HCT116 (cell line): ENCODE results near the gene TMEM119. TPM values are rescaled to one million over a fixed set of nuclear protein-coding genes. Genes with fewer than 3 reads are reported as not detected.
A peak's percentile ranks its signal among the peaks of the same experiment; 100 is the strongest.

Experiments used
- ATAC-seq: fragments of 200-7000 bp; cut with Tn5 transposase; 2 replicates; pipeline ENCODE4 v1.9.1; 2020; ENCODE audit warnings: mild to moderate bottlenecking, moderate library complexity
- Bru-seq: library from RNA; stranded (reverse); fragments of 400-500 nt; gene quantifications from one replicate; lab custom pipeline; 2021; lab: Mats Ljungman, UMichigan
- BruChase-seq, 2 experiments: library from RNA; stranded (reverse); fragments of 400-500 nt; gene quantifications; one replicate each; lab custom pipeline; 2021; lab: Mats Ljungman, UMichigan
- BruUV-seq: library from RNA; stranded (reverse); fragments of 400-500 nt; replicated peaks from 2 replicates; lab custom pipeline; 2021; lab: Mats Ljungman, UMichigan
- CTCF ChIA-PET: fragments of 300-600 bp; sonication (Branson Sonifier 250); formaldehyde crosslinking; loops from one replicate; lab custom pipeline; 2021; ENCODE audit warnings: antibody characterized with exemption; lab: Charles Lee
- POLR2A ChIA-PET: fragments of 300-600, 350-600 bp; sonication (Branson Sonifier 250); formaldehyde crosslinking; loops from one replicate; lab custom pipeline; 2021; ENCODE audit warnings: antibody characterized with exemption; lab: Charles Lee
- RAD21 ChIA-PET, 2 experiments: fragments of 300-600 bp; sonication (Branson Sonifier 250); formaldehyde crosslinking; loops; one replicate each; lab custom pipeline; 2023; ENCODE audit warnings: low total read pairs in 2 of 2; ENCODE audit not compliant: uncharacterized antibody in 2 of 2, unreplicated experiment in 2 of 2, low non-redundant PET in 1 of 2; lab: Charles Lee
- DNase-seq: peaks from one replicate; pipeline ENCODE4 v3.0.0-alpha.2; 2010; ENCODE audit warnings: low read depth, low spot score
- H2AFZ ChIP-seq: fragments of 200-600 bp; shearing (Covaris generic), sonication (generic); 2 replicates; pipeline ENCODE4 v1.6.1; 2017; ENCODE audit warnings: low read depth, mixed run types, mixed read lengths, antibody characterized with exemption, low read length; ENCODE audit not compliant: poor library complexity, severe bottlenecking
- H3K27ac ChIP-seq: 2 replicates; pipeline ENCODE4 v1.5.1; 2012; ENCODE audit warnings: low read depth, low read length
- H3K27me3 ChIP-seq: fragments of 200-600 bp; sonication (generic); 2 replicates; pipeline ENCODE4 v1.6.1; 2016; ENCODE audit warnings: mixed run types, low read length, mixed read lengths; ENCODE audit not compliant: insufficient read depth
- H3K36me3 ChIP-seq, 2 experiments: fragments of 200-500 bp in 1 of 2; fragments of 200-600 bp in 1 of 2; sonication (Bioruptor generic) in 1 of 2; sonication (generic) in 1 of 2; 2 replicates each; pipeline versions ENCODE4 v1.5.1 to v1.6.1; 2014 to 2016; ENCODE audit warnings: low read length in 2 of 2, inconsistent platforms in 1 of 2, mixed read lengths in 1 of 2, mixed run types in 1 of 2; ENCODE audit not compliant: insufficient read depth in 2 of 2, control insufficient read depth in 1 of 2
- H3K4me1 ChIP-seq, 2 experiments: fragments of 200-600 bp in 1 of 2; sonication (generic) in 1 of 2; 2 replicates each; pipeline versions ENCODE4 v1.5.1 to v1.6.1; 2012 to 2017; ENCODE audit warnings: low read length in 2 of 2, inconsistent platforms in 1 of 2, mild to moderate bottlenecking in 1 of 2, mixed read lengths in 1 of 2, mixed run types in 1 of 2, moderate library complexity in 1 of 2; ENCODE audit not compliant: insufficient read depth in 2 of 2, control insufficient read depth in 1 of 2
- H3K4me2 ChIP-seq: fragments of 200-600 bp; sonication (generic); 2 replicates; pipeline ENCODE4 v1.6.1; 2017; ENCODE audit warnings: mixed run types, low read length, mixed read lengths
- H3K4me3 ChIP-seq, 2 experiments: fragments of 200-600 bp in 1 of 2; sonication (generic) in 1 of 2; replicated peaks in 1 of 2; 2 replicates each; pipeline ENCODE4 v1.5.1; 2011 to 2016; ENCODE audit warnings: low read length in 2 of 2, control low read depth in 1 of 2, low read depth in 1 of 2, mild to moderate bottlenecking in 1 of 2, mixed read lengths in 1 of 2, mixed run types in 1 of 2
- H3K79me2 ChIP-seq: fragments of 200-600 bp; sonication (generic); 2 replicates; pipeline ENCODE4 v1.6.1; 2017; ENCODE audit warnings: mild to moderate bottlenecking, mixed run types, low read length, moderate library complexity, mixed read lengths; ENCODE audit not compliant: insufficient read depth
- H3K9ac ChIP-seq: fragments of 200-600 bp; sonication (generic); 2 replicates; pipeline ENCODE4 v1.6.1; 2016; ENCODE audit warnings: low read length, mixed read lengths
- H3K9me2 ChIP-seq: fragments of 200-600 bp; sonication (generic), shearing (Covaris generic); 2 replicates; pipeline ENCODE4 v1.6.1; 2017; ENCODE audit warnings: mixed run types, mild to moderate bottlenecking, moderate library complexity; ENCODE audit not compliant: insufficient read depth
- H3K9me3 ChIP-seq, 2 experiments: fragments of 200-500 bp in 1 of 2; fragments of 200-600 bp in 1 of 2; sonication (Bioruptor generic) in 1 of 2; sonication (generic) in 1 of 2; 2 replicates each; pipeline ENCODE4 v1.6.1; 2014 to 2017; ENCODE audit warnings: low read length in 2 of 2, mixed read lengths in 2 of 2, inconsistent platforms in 1 of 2, low read depth in 1 of 2, mild to moderate bottlenecking in 1 of 2, mixed run types in 1 of 2, moderate library complexity in 1 of 2; ENCODE audit not compliant: control insufficient read depth in 1 of 2, insufficient read depth in 1 of 2
- H4K20me1 ChIP-seq: fragments of 200-600 bp; sonication (generic), shearing (Covaris generic); 2 replicates; pipeline ENCODE4 v1.6.1; 2017; ENCODE audit warnings: mixed run types, mild to moderate bottlenecking, moderate library complexity; ENCODE audit not compliant: insufficient read depth
- CBX3 ChIP-seq: IDR thresholded peaks from 2 replicates; pipeline ENCODE4 v1.6.1; 2012; ENCODE audit warnings: low read depth
- ELF1 ChIP-seq: IDR thresholded peaks from 2 replicates; pipeline ENCODE4 v1.6.1; 2012; ENCODE audit warnings: low read depth, borderline replicate concordance
- FOSL1 ChIP-seq: IDR thresholded peaks from 2 replicates; pipeline ENCODE4 v1.6.1; 2012; ENCODE audit warnings: low read depth
- JUND ChIP-seq: IDR thresholded peaks from 2 replicates; pipeline ENCODE4 v1.6.1; 2012
- POLR2A ChIP-seq: IDR thresholded peaks from 2 replicates; pipeline ENCODE4 v1.7.0; 2011; ENCODE audit warnings: borderline replicate concordance; ENCODE audit not compliant: insufficient read depth, insufficient read length; ENCODE audit errors: extremely low read depth
- POLR2AphosphoS5 ChIP-seq: IDR thresholded peaks from 2 replicates; pipeline ENCODE4 v1.6.1; 2011; ENCODE audit warnings: mild to moderate bottlenecking, low read depth, low read length, moderate library complexity
- RAD21 ChIP-seq: IDR thresholded peaks from 2 replicates; pipeline ENCODE4 v1.6.1; 2012; ENCODE audit warnings: low read depth, mild to moderate bottlenecking
- SIN3A ChIP-seq: IDR thresholded peaks from 2 replicates; pipeline ENCODE4 v1.6.1; 2012; ENCODE audit warnings: low read depth
- SRF ChIP-seq: IDR thresholded peaks from 2 replicates; pipeline ENCODE4 v1.6.1; 2012; ENCODE audit warnings: low read depth
- ZNF274 ChIP-seq: fragments of 200-500 bp; sonication (Bioruptor generic); IDR thresholded peaks from 2 replicates; pipeline ENCODE4 v1.6.1; 2014; ENCODE audit warnings: mild to moderate bottlenecking, low read depth, low read length, inconsistent platforms
- intact Hi-C: fragments of 100-400 bp; cut with micrococcal nuclease; formaldehyde crosslinking; loops from 2 replicates; pipeline ENCODE4 v1.10.0; 2022
- long read RNA-seq: library from polyadenylated mRNA; unstranded; transcript quantifications from one replicate; pipeline ENCODE4 v2.0.0, GENCODE V29; 2021; ENCODE audit not compliant: unreplicated experiment
- polyA plus RNA-seq: library from polyadenylated mRNA; unstranded; fragments of >200 nt; gene quantifications from 2 replicates; pipeline ENCODE4 v1.2.1, GENCODE V29; 2012; ENCODE audit warnings: missing spikeins
- total RNA-seq: library from RNA; stranded (reverse); gene quantifications from one replicate; pipeline ENCODE4 v1.2.1, GENCODE V29; 2021; ENCODE audit not compliant: unreplicated experiment
- TF ChIP-seq, protein P1 (sequence below): IDR thresholded peaks from 2 replicates; pipeline ENCODE4 v1.6.1; 2012; ENCODE audit warnings: low read depth
- TF ChIP-seq, protein P2 (sequence below): IDR thresholded peaks from 2 replicates; pipeline ENCODE4 v1.6.1; 2011; ENCODE audit warnings: mild to moderate bottlenecking, low read length, moderate library complexity; ENCODE audit not compliant: insufficient replicate concordance; ENCODE audit errors: extremely low read depth
- TF ChIP-seq, protein P3 (sequence below): IDR thresholded peaks from 2 replicates; pipeline ENCODE4 v1.6.1; 2012
- TF ChIP-seq, protein P4 (sequence below): IDR thresholded peaks from 2 replicates; pipeline ENCODE4 v1.6.1; 2012

Gene TMEM119, protein sequence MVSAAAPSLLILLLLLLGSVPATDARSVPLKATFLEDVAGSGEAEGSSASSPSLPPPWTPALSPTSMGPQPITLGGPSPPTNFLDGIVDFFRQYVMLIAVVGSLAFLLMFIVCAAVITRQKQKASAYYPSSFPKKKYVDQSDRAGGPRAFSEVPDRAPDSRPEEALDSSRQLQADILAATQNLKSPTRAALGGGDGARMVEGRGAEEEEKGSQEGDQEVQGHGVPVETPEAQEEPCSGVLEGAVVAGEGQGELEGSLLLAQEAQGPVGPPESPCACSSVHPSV
- total RNA-seq (not detected), Bru-seq, nascent RNA (percentile 8 among the genes with signal in this experiment), BruChase-seq, experiment 1, labeled RNA remaining after a 6-hour chase (percentile 23 among the genes with signal in this experiment), BruChase-seq, experiment 2, labeled RNA remaining after a 2-hour chase (percentile 8 among the genes with signal in this experiment)
- polyA plus RNA-seq = not detected in 2 replicates
- long read RNA-seq = 0 reads

DNA sequence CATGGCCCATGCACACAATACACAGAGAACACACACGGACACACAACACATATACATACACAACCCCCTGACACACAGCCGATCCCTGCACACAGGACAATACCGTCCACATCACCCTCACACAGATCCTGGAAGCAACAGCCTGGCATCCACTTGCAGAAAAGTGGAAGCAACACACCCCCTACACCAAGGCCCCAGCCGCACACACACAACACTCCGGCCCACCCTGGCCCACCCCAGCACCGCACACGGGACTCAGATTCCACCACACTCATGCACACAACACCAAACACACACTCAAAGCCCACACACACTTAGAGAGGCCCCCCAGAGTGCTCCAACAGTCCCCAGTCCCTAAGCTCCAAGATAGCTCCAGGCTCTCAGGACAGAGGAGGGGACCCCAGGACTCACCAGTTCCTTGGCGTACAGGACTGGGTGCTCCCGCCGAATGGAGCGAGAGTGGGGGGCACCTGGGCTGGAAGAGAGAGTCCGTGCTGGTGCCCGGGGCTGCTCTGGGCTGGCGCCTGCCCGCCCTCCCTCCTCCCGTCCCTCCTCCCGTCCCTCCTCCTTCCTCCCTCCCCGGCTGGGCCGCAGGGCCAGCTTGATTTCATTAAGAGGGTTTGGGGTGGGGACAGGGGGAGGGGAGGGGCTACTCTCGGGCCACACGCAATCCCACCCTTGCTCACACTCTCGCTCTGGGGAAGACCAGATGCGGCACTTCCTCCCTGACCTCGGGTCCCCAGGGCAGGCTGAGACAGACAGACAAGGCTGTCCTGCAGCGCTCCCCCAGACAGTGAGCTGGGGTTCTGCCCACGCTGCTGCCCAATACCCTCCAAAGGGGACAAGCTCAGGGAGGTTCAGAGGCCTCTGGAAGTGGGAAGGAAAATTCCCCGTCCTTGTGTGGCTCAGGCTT, at the start of gene TMEM119:
TMEM119 (minus strand) TSS at position 526 of the 913 bp plus-strand sequence. CDS start 5,701 bp downstream, outside the sequence.
- no peak for DNase-seq
- H2AFZ ChIP-seq = no peak within 1 kb of the TSS
- no peaks in the 10 kb centered on the region for H3K36me3 ChIP-seq
- intact Hi-C loops = no loop called here
- no peaks in the 10 kb centered on the region for H3K27me3 ChIP-seq
- no TSS peak for BruUV-seq
- TF ChIP-seq, protein P1, sequence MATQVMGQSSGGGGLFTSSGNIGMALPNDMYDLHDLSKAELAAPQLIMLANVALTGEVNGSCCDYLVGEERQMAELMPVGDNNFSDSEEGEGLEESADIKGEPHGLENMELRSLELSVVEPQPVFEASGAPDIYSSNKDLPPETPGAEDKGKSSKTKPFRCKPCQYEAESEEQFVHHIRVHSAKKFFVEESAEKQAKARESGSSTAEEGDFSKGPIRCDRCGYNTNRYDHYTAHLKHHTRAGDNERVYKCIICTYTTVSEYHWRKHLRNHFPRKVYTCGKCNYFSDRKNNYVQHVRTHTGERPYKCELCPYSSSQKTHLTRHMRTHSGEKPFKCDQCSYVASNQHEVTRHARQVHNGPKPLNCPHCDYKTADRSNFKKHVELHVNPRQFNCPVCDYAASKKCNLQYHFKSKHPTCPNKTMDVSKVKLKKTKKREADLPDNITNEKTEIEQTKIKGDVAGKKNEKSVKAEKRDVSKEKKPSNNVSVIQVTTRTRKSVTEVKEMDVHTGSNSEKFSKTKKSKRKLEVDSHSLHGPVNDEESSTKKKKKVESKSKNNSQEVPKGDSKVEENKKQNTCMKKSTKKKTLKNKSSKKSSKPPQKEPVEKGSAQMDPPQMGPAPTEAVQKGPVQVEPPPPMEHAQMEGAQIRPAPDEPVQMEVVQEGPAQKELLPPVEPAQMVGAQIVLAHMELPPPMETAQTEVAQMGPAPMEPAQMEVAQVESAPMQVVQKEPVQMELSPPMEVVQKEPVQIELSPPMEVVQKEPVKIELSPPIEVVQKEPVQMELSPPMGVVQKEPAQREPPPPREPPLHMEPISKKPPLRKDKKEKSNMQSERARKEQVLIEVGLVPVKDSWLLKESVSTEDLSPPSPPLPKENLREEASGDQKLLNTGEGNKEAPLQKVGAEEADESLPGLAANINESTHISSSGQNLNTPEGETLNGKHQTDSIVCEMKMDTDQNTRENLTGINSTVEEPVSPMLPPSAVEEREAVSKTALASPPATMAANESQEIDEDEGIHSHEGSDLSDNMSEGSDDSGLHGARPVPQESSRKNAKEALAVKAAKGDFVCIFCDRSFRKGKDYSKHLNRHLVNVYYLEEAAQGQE = no peak
- TF ChIP-seq, protein P2, sequence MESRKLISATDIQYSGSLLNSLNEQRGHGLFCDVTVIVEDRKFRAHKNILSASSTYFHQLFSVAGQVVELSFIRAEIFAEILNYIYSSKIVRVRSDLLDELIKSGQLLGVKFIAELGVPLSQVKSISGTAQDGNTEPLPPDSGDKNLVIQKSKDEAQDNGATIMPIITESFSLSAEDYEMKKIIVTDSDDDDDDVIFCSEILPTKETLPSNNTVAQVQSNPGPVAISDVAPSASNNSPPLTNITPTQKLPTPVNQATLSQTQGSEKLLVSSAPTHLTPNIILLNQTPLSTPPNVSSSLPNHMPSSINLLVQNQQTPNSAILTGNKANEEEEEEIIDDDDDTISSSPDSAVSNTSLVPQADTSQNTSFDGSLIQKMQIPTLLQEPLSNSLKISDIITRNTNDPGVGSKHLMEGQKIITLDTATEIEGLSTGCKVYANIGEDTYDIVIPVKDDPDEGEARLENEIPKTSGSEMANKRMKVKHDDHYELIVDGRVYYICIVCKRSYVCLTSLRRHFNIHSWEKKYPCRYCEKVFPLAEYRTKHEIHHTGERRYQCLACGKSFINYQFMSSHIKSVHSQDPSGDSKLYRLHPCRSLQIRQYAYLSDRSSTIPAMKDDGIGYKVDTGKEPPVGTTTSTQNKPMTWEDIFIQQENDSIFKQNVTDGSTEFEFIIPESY = no peak
- TF ChIP-seq, protein P3, sequence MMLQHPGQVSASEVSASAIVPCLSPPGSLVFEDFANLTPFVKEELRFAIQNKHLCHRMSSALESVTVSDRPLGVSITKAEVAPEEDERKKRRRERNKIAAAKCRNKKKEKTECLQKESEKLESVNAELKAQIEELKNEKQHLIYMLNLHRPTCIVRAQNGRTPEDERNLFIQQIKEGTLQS = no peak
- TF ChIP-seq ZNF274 (no peak), JUND (no peak), SIN3A (no peak), RAD21 (no peak), POLR2A (no peak), CBX3 (no peak), SRF (no peak), FOSL1 (no peak), POLR2AphosphoS5 (no peak), ELF1 (no peak)
- TF ChIP-seq, protein P4, sequence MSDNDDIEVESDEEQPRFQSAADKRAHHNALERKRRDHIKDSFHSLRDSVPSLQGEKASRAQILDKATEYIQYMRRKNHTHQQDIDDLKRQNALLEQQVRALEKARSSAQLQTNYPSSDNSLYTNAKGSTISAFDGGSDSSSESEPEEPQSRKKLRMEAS = no peak
- RAD21 ChIA-PET = no interaction called here
- H3K27ac ChIP-seq = no peak within 1 kb of the TSS
- H3K79me2 ChIP-seq = no peaks in the 10 kb centered on the region
- no peaks in the 10 kb centered on the region for H3K9me2 ChIP-seq
- no peak within 1 kb of the TSS for H3K4me2 ChIP-seq
- POLR2A ChIA-PET = no interaction called here
- no peak for ATAC-seq
- no peaks in the 10 kb centered on the region for H3K9me3 ChIP-seq
- CTCF ChIA-PET = interaction anchor here (1.0 kb wide), 1 partner anchor 35 kb away, joined by 3 read pairs; the partner anchor contains the start of gene ISCU
- H4K20me1 ChIP-seq = no peaks in the 10 kb centered on the region
- no peak within 1 kb of the TSS for H3K4me3 ChIP-seq
- H3K4me1 ChIP-seq = no peaks in the 10 kb centered on the region; a peak in 1 of 4 replicates
- no peak within 1 kb of the TSS for H3K9ac ChIP-seq
